ENCODE measurements around the gene TAF3. TPM values are rescaled to one million over a fixed set of nuclear protein-coding genes. Genes with fewer than 3 reads are reported as not detected.
A peak's percentile ranks its signal among the peaks of the same experiment; 100 is the strongest.

The TAF3 gene
- total RNA-seq, 1 donor from 2014 or later, result 8.5 TPM

DNA sequence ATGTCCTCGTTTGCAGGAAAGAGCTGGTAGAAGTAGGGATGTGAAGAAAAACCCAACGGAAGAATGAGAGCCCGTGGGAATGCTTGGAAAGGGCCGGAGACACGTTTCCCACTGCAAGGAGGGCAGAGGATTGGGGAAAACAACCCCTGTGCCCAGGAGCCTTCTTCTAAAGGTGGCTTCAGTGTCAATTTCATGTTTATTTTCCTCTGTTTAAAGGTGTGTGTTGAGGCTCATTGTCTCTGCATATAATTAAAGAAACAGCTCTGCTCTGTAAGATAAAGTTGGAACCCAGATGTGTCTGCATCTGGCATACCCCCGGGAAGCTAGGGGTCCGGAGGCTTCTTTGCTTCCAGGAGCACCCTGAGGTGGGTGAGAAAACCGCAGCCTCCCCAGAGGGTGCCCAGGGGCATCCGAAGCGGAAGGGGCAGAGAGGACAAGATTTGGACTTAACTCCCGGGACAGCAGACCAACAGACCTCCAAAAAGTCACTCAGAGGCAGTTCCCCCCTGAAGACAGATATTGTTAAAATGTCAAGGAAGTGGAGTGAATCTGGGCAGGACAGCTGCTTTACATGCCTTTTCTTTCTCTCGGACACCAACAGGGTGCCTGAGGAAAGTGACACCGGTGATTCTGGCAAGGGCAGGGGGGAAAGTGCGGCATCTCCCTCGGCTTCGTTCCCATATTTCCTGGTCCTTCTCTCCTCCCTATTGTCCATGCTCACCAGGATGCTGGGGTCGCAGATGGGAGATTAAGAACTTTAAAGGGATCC is 227.6 kb downstream of the TAF3 start:
- H3K36me3 ChIP-seq, result no peaks in the 10 kb centered on the region
- H3K27ac ChIP-seq, result no peak overlapping the region
- intact Hi-C loops (cut with DNase I), result no loop called here
- H3K9me3 ChIP-seq, result no peaks in the 10 kb centered on the region
- no peak for TF ChIP-seq CTCF (IDR thresholded peaks at IDR 0.05)
- H3K27me3 ChIP-seq, result peaks cover 47% of the 10 kb centered on the region
- H3K4me1 ChIP-seq, result peaks cover 16 to 26% of the 10 kb centered on the region in 2 donors
- H3K4me3 ChIP-seq, result peak overlapping the region; percentile 43 to 49
- no peak for DNase-seq (ENCODE audit: low spot score in 2 of 2)

- no peak overlapping the region for H3K27ac ChIP-seq
- peaks cover 23 to 31% of the 10 kb centered on the region in 2 donors for H3K4me1 ChIP-seq
- no peak for DNase-seq (ENCODE audit: low spot score in 2 of 2)
- no peak for TF ChIP-seq CTCF (IDR thresholded peaks at IDR 0.05)
- H3K4me3 ChIP-seq, result no peak overlapping the region
- no peaks in the 10 kb centered on the region for H3K9me3 ChIP-seq
- H3K36me3 ChIP-seq, result no peaks in the 10 kb centered on the region
- intact Hi-C loops (cut with DNase I), result no loop called here
- H3K27me3 ChIP-seq, result peaks cover 64% of the 10 kb centered on the region
Measured at GRCh38 chr10:8047452-8048280, 229.4 kb downstream of the TAF3 start.

DNA sequence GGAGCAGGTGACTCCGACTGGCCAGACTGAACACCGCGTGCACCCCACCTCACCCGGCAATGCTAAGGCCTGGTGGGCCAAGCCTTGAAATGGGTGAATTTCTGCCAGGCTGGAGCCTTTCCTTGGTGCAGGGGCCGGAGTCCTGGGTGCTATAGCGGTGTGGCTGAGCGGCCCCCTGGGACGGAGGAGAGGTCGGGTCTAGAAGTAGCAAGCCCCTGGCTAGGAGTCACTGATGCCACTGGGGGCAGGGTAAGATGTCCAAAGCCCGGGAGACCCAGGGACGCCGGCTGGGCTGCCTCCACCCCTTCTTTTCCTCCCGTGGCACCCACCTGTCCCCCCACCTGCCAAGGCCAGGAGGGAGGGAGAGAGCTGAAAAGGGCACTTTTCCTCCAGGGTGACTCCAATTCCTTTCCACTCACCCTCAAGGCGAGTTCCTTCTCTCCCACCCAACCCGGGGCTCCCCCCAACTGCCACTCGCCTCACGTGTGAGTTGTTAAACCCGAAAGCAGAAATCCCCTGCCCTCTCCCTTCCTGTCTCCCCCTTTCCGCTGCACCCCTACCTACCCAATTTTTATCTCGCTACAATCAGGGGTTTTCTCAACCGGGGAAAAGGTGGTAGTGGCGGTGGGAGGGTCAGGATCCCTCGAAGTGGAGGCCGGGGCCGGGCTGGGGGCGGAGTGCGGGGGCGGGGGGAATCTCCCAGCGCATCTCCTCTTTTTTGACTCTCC is 230.1 kb downstream of the TAF3 start:
- Histone ChIP-seq H3K27me3 (peaks cover 63% of the 10 kb centered on the region), H3K9me3 (no peaks in the 10 kb centered on the region), H3K4me3 (no peak overlapping the region), H3K36me3 (no peaks in the 10 kb centered on the region), H3K27ac (no peak overlapping the region), H3K4me1 (peaks cover 25 to 32% of the 10 kb centered on the region in 2 donors)
- intact Hi-C loops (cut with DNase I), result no loop called here
- no peak for TF ChIP-seq CTCF (IDR thresholded peaks at IDR 0.05)
- DNase-seq (ENCODE audit: low spot score in 2 of 2), result no peak

GRCh38 chr10:8049045-8049864 is 230.9 kb downstream of the TAF3 start:
- Histone ChIP-seq H3K27me3 (peaks cover 61% of the 10 kb centered on the region), H3K36me3 (no peaks in the 10 kb centered on the region), H3K4me1 (peaks cover 25 to 39% of the 10 kb centered on the region in 2 donors), H3K4me3 (peak overlapping the region; percentile 63), H3K27ac (no peak overlapping the region), H3K9me3 (no peaks in the 10 kb centered on the region)
- TF ChIP-seq CTCF (IDR thresholded peaks at IDR 0.05), result no peak
- DNase-seq (ENCODE audit: low spot score in 2 of 2), result no peak
- intact Hi-C loops (cut with DNase I), result no loop called here

Measured in ascending aorta (tissue), 2 donors.